Measurements from ENCODE around the gene CREB1.
"Not testable (repeated sequence)": the region's sequence is repeated elsewhere in the genome, so short reads cannot be mapped to it uniquely, and the experiment has no call there.

GRCh38 chr2:207646582-207646981 is 116.8 kb downstream of the CREB1 start:
- TF ChIP-seq POLR2A (IDR thresholded peaks at IDR 0.05; ENCODE audit: low read depth, low read length); JUN (IDR thresholded peaks at IDR 0.05; ENCODE audit: borderline replicate concordance, insufficient read depth, insufficient read length, low read depth); CTCF (IDR thresholded peaks at IDR 0.05; ENCODE audit: extremely low read depth in 1 of 2, insufficient read depth in 1 of 2, low read depth in 1 of 2, low read length in 2 of 2); GATA2 (IDR thresholded peaks at IDR 0.05; ENCODE audit: insufficient read depth, insufficient read length, low read depth, low read length); MYC (IDR thresholded peaks at IDR 0.05; ENCODE audit: low read depth, low read length): not testable (repeated sequence)
